Aorta (tissue), 5 donors: Measurements from ENCODE around the gene WDR38. TPM values are rescaled to one million over a fixed set of nuclear protein-coding genes. Genes with fewer than 3 reads are reported as not detected.

Source experiments
- ATAC-seq: fragments of 200-7000 bp; cut with Tn5 transposase; one replicate; pipeline ENCODE4 v1.9.1; 2022; ENCODE audit warnings: moderate library complexity; ENCODE audit not compliant: low FRiP score
- DNase-seq, 2 donors: peaks; one replicate each; pipeline ENCODE4 v3.0.0-alpha.2; 2020
- H3K27ac ChIP-seq, 2 donors: one replicate each; pipeline ENCODE4 v1.5.1; 2013; ENCODE audit warnings: low read length in 2 of 2, mild to moderate bottlenecking in 2 of 2, moderate library complexity in 2 of 2, control low read depth in 1 of 2, inconsistent platforms in 1 of 2, low read depth in 1 of 2
- H3K27me3 ChIP-seq, 2 donors: one replicate each; pipeline ENCODE4 v1.6.1; 2013; ENCODE audit warnings: control low read depth in 1 of 2, low read length in 1 of 2, mild to moderate bottlenecking in 1 of 2, moderate library complexity in 1 of 2; ENCODE audit not compliant: insufficient read depth in 2 of 2, control insufficient read depth in 1 of 2
- H3K36me3 ChIP-seq, 2 donors: one replicate each; pipeline ENCODE4 v1.6.1; 2013; ENCODE audit warnings: control low read depth in 1 of 2, low read length in 1 of 2, mild to moderate bottlenecking in 1 of 2; ENCODE audit not compliant: insufficient read depth in 2 of 2, control insufficient read depth in 1 of 2
- H3K4me1 ChIP-seq, 2 donors: one replicate each; pipeline ENCODE4 v1.6.1; 2013; ENCODE audit warnings: low read length in 2 of 2, control low read depth in 1 of 2, mild to moderate bottlenecking in 1 of 2, moderate library complexity in 1 of 2; ENCODE audit not compliant: insufficient read depth in 2 of 2, control insufficient read depth in 1 of 2
- H3K4me3 ChIP-seq, 2 donors: one replicate each; pipeline ENCODE4 v1.5.1; 2013; ENCODE audit warnings: low read length in 2 of 2, control low read depth in 1 of 2, mild to moderate bottlenecking in 1 of 2
- H3K9me3 ChIP-seq: one replicate; pipeline ENCODE4 v1.6.1; 2013; ENCODE audit warnings: mild to moderate bottlenecking, low read length; ENCODE audit not compliant: control insufficient read depth
- WGBS, 2 donors: extraction: QIAGEN DNeasy Blood & Tissue Kit; methylation state at CpG; one replicate each; pipeline ENCODE4 v1.1.7; 2013; 5-methylcytosine and 5-hydroxymethylcytosine counted together
- intact Hi-C, 2 donors: fragments of 100-400 bp; cut with DNase I; formaldehyde crosslinking; loops; one replicate each; pipeline versions ENCODE4 v1.14.2 to v1.15.0; 2022
- polyA plus RNA-seq, 2 donors: library from polyadenylated mRNA; stranded (reverse); fragments of 200-250 nt; gene quantifications; one replicate each; pipeline ENCODE4 v1.2.3, GENCODE V29; 2013
- total RNA-seq, 2 donors: library from RNA; stranded (reverse); fragmentation: NEBNext Ultra II Directional; extraction: Animal tissue kit (Norgen Biotek cat#: 25700); gene quantifications; one replicate each; pipeline ENCODE4 v1.2.1, GENCODE V29; 2021
- donor health status: healthy with polysubstance abuse.
- donor health status: Bipolar disorder and iron deficiency.
- donor health status: DM: no; HTN: no; CAD: no.
- donor health status: DM: no; HTN: no; CAD: no.
- donor health status: DM: yes; HTN: yes; CAD: no.

Gene WDR38
- total and polyA plus RNA-seq, 4 donors, result 0.74 to 0.75 TPM; not detected in 2

DNA sequence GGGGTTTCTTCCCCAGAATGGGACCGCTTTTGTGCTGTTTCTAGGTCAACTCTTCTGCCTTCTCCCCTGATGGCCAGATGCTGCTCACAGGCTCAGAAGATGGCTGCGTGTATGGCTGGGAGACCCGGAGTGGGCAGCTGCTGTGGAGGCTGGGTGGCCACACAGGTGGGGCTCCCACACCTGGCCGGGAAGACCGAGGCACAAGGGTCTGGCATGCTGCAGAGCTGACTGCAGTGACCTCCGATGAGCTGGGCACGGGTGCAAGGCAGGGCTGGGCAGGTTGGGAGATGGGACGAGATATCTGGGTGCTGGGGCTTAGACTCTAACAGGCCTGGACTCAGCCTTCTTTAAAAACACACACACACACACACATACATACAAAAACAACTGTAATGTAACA is 901 bp downstream of the WDR38 start:
- Histone ChIP-seq H3K36me3 (peaks cover 0 to 5% of the 10 kb centered on the region in 2 donors), H3K27me3 (no peaks in the 10 kb centered on the region), H3K27ac (no peak overlapping the region), H3K4me1 (no peaks in the 10 kb centered on the region), H3K4me3 (no peak overlapping the region), H3K9me3 (no peaks in the 10 kb centered on the region)
- DNase-seq, result peak in 1 of 2 donors; percentile 45
- ATAC-seq, result no peak
- 85 to 88% methylated on average over 8 of the region's 8 CpGs for WGBS, 2 donors
- intact Hi-C loops, result no loop called here

DNA sequence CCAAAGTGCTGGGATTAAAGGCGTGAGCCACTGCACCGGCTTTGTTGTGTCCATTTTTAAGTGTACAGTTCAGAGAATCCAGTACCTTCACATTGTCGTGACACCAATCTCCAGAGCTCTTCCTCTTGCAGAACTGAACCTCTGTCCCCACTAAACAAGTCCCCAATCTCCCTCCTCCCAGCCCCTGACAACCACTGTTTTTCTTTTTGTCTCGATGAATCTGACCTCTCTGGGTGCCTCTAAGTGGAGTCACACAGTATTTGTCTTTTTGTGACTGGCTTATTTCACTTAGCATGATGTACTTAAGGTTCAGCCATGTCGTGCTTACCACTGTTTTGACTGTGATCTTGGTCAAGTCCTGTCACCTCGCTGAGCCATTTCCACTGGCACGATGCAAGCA is 1.6 kb downstream of the WDR38 start:
- 53 to 59% methylated on average over 7 of the region's 7 CpGs for WGBS, 2 donors
- intact Hi-C loops, result no loop called here

DNA sequence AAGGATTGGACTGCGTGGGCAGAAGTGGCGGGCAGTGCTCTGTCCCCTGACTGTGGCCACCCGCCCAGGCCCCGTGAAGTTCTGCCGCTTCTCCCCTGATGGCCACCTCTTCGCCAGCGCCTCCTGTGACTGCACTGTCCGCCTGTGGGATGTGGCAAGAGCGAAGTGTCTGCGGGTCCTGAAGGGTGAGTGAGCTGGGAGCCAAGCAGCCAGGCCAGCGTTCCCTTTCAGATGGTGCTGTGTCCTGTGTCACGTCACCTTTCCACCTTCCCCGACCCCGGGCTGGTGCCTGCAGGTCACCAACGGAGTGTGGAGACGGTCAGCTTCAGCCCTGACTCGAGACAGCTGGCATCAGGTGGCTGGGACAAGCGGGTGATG is 2.3 kb downstream of the WDR38 start:
- intact Hi-C loops, result no loop called here
- Histone ChIP-seq H3K27me3 (no peaks in the 10 kb centered on the region), H3K4me3 (no peak overlapping the region), H3K9me3 (no peaks in the 10 kb centered on the region), H3K27ac (no peak overlapping the region), H3K36me3 (peaks cover 0 to 5% of the 10 kb centered on the region in 2 donors), H3K4me1 (no peaks in the 10 kb centered on the region)
- DNase-seq (peak in 1 of 2 donors; percentile 42), ATAC-seq (no peak)
- WGBS, 2 donors, result 75 to 81% methylated on average over 18 of the region's 18 CpGs

More for the DNA sequence above, 1.6 kb downstream of the WDR38 start:
- H3K4me3 ChIP-seq, result no peak overlapping the region
- H3K9me3 ChIP-seq, result no peaks in the 10 kb centered on the region
- no peak overlapping the region for H3K27ac ChIP-seq
- no peaks in the 10 kb centered on the region for H3K4me1 ChIP-seq
- DNase-seq (no peak), ATAC-seq (no peak)
- no peaks in the 10 kb centered on the region for H3K27me3 ChIP-seq
- peaks cover 0 to 5% of the 10 kb centered on the region in 2 donors for H3K36me3 ChIP-seq

DNA sequence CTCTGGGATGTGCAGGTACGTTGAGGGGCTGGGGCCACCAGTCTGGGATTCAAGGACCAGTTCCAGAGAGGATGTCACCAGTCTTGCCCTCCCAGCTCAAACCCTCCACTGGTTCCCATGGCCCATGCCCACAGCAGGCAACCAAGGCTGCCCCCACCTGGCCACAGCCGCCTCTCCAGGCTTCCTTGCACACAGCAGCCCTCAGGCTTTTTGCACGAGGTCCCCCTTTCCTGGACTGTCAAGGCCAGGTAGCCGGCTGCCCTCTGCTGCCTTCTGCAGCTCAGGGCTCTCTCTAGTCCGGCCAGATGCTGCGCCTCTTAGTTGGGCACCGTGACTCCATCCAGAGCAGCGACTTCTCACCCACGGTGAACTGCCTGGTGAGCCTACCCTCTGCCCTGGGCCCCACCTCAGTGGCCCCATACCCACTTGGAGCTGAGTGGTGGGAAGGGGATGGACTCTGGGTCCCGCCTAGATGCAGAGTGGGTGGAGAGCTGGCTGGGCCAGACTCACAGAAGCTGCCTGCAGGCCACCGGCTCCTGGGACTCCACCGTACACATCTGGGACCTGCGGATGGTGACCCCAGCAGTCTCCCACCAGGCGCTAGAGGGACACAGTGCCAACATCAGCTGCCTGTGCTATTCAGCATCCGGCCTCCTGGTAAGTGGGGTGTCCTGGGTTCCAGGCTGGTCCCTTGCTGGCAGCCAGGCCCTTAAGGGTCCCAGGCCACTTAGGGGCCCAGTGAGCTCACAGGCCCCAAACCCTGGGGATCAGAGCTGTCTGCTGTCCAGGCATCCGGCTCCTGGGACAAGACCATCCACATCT is 2.9 kb downstream of the WDR38 start:
- no peak overlapping the region for H3K27ac ChIP-seq
- no peaks in the 10 kb centered on the region for H3K27me3 ChIP-seq
- WGBS, 2 donors, result 54 to 64% methylated on average over 16 of the region's 16 CpGs
- H3K36me3 ChIP-seq, result peaks cover 0 to 5% of the 10 kb centered on the region in 2 donors
- ATAC-seq (no peak), DNase-seq (no peak)
- intact Hi-C loops, result no loop called here
- no peaks in the 10 kb centered on the region for H3K9me3 ChIP-seq
- H3K4me3 ChIP-seq, result no peak overlapping the region
- H3K4me1 ChIP-seq, result no peaks in the 10 kb centered on the region

DNA sequence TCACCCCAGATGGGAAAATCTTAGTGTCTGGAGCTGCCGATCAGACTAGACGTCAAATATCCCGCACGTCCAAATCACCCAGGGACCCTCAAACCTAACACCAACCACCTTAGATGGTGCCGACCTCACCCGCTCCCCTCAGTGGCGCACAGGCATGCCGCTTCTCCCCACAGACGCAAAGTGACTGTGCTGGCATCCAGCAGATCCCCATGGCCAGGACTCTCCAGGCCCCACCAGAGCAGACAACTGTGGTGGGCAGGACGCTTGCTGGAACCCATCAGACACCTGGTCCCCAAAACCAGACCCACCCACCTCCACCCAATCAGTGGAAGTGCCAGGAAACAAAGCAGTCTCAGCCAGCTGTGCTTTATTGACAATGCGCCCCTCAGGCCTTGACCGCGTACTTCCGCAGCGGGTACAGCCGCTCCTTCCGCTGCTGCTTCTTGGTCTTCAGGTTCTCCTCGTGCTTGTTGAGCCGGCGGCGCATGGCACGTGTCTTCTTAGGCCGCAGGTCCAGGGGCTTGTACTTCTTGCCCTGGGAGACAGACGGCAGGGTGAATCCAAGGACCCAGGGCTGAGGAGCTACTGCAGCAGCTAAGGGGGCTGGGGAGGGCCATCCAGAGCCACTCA is 4.4 kb downstream of the WDR38 start:
- no peak overlapping the region for H3K27ac ChIP-seq
- no peak overlapping the region for H3K4me3 ChIP-seq
- H3K9me3 ChIP-seq, result no peaks in the 10 kb centered on the region
- peaks cover 0 to 5% of the 10 kb centered on the region in 2 donors for H3K36me3 ChIP-seq
- 86 to 87% methylated on average over 24 of the region's 24 CpGs for WGBS, 2 donors
- no peaks in the 10 kb centered on the region for H3K4me1 ChIP-seq
- no peak for ATAC-seq
- DNase-seq, result no peak
- no peaks in the 10 kb centered on the region for H3K27me3 ChIP-seq
- intact Hi-C loops, result no loop called here

DNA sequence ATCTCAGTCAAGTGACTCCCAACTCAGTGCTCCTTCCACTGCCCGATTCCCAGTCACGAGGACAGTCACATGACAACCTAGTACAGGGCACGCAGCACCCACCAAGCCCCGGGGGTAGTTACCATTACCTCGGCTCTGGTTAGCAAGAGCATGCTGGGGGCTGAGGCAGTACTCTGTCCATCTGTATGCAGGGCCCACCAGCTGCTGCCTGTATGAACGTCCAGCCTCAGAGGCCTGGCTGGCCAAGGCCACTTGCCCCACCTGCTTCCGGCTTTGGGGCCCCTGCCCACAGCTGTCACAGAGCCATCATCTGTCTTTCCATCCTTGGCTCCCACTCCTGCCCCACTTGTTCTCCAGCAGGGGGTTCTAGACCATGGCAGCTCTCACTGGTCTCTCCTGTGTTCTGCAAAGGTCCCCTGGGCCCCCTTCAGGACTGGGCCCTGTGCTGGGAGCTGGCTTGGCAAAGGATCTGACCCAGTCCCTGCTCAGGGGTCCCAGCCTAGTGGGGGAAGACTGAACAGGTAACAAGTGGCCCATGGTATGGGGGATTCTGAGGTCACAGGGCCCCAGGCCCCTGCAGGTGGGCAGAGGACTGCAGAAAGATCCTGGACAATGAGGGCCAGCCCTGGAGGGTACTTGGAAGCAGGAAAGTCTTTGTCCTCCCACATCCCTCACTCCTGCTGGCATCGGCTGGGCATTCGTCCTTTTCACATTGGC is 5.2 kb downstream of the WDR38 start:
- Histone ChIP-seq H3K9me3 (no peaks in the 10 kb centered on the region), H3K36me3 (peaks cover 0 to 5% of the 10 kb centered on the region in 2 donors), H3K27ac (no peak overlapping the region), H3K27me3 (no peaks in the 10 kb centered on the region), H3K4me3 (no peak overlapping the region), H3K4me1 (no peaks in the 10 kb centered on the region)
- 67 to 68% methylated on average over 9 of the region's 9 CpGs for WGBS, 2 donors
- ATAC-seq (no peak), DNase-seq (no peak)
- intact Hi-C loops, result no loop called here

DNA sequence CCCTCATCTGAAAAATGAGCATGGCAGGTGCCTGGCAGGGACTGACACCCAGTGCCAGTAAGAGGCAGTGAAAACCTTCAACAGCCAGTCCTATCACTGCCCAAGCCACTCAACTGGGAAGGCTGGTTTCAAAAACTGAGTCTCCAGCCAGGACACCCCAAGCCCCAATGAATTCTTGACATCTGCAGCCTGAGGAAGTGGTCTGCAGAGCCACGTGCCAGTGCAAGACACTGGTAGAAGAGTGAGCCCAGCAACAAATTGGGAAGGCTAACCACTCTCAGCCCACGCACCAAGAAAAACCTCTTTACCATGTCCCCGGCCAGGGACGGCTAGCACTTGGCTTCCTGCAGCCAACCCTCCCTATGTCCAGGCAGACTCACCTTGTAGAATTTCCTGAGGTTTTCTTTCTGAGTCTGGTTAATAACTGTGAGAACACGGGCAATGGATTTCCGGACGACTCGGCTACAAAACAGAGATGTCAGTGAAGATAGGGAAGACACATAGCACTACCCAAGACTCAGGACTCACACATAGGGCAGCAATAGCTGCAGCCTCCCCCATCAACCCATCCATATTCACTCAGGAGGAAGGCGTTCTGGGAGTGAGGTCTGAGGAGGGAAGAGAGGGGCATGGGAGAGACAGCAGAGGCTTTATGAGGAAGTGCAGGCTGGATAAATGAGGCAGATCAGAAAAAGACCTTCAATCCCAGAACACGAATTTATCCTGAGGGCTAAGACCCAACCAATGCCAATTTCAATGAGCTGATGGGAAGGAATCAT is 6.7 kb downstream of the WDR38 start:
- ATAC-seq, result no peak
- Histone ChIP-seq H3K4me3 (no peak overlapping the region), H3K27me3 (no peaks in the 10 kb centered on the region), H3K9me3 (no peaks in the 10 kb centered on the region), H3K27ac (no peak overlapping the region), H3K36me3 (peaks cover 0 to 5% of the 10 kb centered on the region in 2 donors), H3K4me1 (no peaks in the 10 kb centered on the region)
- DNase-seq, result no peak
- intact Hi-C loops, result no loop called here
- WGBS, 2 donors, result 62 to 65% methylated on average over 10 of the region's 10 CpGs

DNA sequence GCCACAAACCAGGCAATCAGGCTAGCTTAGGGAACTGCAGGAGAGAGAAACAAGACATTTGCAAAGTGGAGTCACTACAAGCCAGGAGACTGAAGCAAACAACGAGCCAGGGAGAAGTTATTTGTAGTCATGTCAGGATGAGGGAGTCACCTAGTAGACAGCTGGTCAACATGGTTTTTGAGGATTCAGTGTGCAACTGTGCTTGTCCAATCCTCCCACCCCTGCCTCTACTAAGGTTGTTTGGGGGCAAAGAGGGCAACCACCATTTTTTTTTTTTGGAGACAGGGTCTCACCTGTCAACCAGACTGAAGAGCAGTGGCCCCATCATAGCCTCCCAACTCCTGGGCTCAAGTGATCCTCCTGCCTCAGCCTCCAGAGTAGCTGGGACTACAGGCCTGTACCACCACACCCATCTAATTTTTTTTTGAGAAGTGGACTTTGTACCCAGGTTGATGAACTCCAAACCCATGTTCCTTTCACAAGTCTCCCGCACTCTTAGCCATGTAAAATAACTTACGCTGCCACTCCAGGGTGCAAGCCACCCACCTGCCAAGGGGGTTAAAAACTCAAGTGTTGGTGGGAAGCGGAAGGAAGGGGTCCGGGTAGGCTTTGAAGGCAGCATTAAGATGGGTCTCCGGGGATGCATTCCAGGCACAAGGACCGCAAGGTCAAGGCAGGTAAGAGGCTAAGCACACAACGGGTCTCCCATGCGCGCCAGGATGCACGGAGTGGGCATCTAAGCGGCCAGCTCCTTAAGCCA is 7.5 kb downstream of the WDR38 start:
- Histone ChIP-seq H3K36me3 (peaks cover 0 to 5% of the 10 kb centered on the region in 2 donors), H3K27ac (no peak overlapping the region)
- 10 to 16% methylated on average over 12 of the region's 12 CpGs for WGBS, 2 donors

More for the DNA sequence above, 7.5 kb downstream of the WDR38 start:
- Histone ChIP-seq H3K4me1 (no peaks in the 10 kb centered on the region), H3K4me3 (peak overlapping the region in 1 of 2 donors; percentile 5), H3K9me3 (no peaks in the 10 kb centered on the region), H3K27me3 (no peaks in the 10 kb centered on the region)
- ATAC-seq, result no peak
- intact Hi-C loops, result no loop called here
- DNase-seq, result no peak
